GM12801 (cell line): Measurements from ENCODE around the gene GABRG3.

Experiments used
- CTCF ChIP-seq: IDR thresholded peaks from one replicate; pipeline ENCODE4 v1.5.1; 2011; ENCODE audit warnings: control low read depth; ENCODE audit not compliant: insufficient read length; ENCODE audit errors: extremely low read depth

The GABRG3 gene

GRCh38 chr15:27124287-27124871 is 153.4 kb downstream of the GABRG3 start:
- no peak for TF ChIP-seq CTCF

- TF ChIP-seq CTCF: no peak
These were observed 154.2 kb downstream of the GABRG3 start for GRCh38 chr15:27125185-27125584.

- TF ChIP-seq CTCF: no peak
These were observed 155.5 kb downstream of the GABRG3 start for GRCh38 chr15:27126449-27126848.

GRCh38 chr15:27127815-27128570 is 157.0 kb downstream of the GABRG3 start:
- no peak for TF ChIP-seq CTCF

- no peak for TF ChIP-seq CTCF
These were observed 162.3 kb downstream of the GABRG3 start for GRCh38 chr15:27133249-27133648.

GRCh38 chr15:27134481-27134880 is 163.5 kb downstream of the GABRG3 start:
- no peak for TF ChIP-seq CTCF

- no peak for TF ChIP-seq CTCF
These were observed 164.2 kb downstream of the GABRG3 start for GRCh38 chr15:27135151-27135550.
